Esophagus muscularis mucosa (tissue), 3 donors: ENCODE data around the gene FAM120AOS.
"Not testable (repeated sequence)": the region's sequence is repeated elsewhere in the genome, so short reads cannot be mapped to it uniquely, and the experiment has no call there.

Experiments
- POLR2AphosphoS5 ChIP-seq, 2 donors: sonication (generic); formaldehyde crosslinking; IDR thresholded peaks; one replicate each; pipeline ENCODE4 v1.6.1; 2017; ENCODE audit warnings: antibody characterized with exemption in 2 of 2
- TF ChIP-seq, protein P1 (sequence below), 3 experiments: fragments of 200-600 bp in 2 of 3; fragments of 450-650 bp in 1 of 3; sonication (generic) in 2 of 3; IDR thresholded peaks; one replicate each; pipeline ENCODE4 v1.5.1; 2017 to 2019; ENCODE audit warnings: antibody characterized with exemption in 3 of 3, mild to moderate bottlenecking in 2 of 3, moderate library complexity in 1 of 3

DNA sequence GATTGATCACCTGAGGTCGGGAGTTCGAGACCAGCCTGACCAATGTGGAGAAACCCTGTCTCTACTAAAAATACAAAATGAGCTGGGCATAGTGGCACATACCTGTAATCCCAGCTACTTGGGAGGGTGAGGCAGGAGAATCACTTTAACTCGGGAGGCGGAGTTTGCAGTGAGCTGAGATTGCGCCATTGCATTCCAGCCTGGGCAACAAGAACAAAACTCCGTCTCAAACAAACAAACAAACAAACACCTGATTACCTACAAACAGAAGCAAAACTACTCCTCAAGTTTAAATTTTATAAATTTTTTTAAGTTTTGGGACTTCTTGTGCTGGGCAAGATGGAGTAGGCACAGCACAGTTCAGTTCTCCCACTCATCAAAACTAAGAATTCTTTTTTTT lies 14.1 kb downstream of the FAM120AOS start:
- TF ChIP-seq, protein P1, sequence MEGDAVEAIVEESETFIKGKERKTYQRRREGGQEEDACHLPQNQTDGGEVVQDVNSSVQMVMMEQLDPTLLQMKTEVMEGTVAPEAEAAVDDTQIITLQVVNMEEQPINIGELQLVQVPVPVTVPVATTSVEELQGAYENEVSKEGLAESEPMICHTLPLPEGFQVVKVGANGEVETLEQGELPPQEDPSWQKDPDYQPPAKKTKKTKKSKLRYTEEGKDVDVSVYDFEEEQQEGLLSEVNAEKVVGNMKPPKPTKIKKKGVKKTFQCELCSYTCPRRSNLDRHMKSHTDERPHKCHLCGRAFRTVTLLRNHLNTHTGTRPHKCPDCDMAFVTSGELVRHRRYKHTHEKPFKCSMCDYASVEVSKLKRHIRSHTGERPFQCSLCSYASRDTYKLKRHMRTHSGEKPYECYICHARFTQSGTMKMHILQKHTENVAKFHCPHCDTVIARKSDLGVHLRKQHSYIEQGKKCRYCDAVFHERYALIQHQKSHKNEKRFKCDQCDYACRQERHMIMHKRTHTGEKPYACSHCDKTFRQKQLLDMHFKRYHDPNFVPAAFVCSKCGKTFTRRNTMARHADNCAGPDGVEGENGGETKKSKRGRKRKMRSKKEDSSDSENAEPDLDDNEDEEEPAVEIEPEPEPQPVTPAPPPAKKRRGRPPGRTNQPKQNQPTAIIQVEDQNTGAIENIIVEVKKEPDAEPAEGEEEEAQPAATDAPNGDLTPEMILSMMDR (IDR thresholded peaks at IDR 0.05) = not testable (repeated sequence)
- not testable (repeated sequence) for TF ChIP-seq POLR2AphosphoS5 (IDR thresholded peaks at IDR 0.05)
